DND-41 (cell line): ENCODE data around the gene APBB1IP.

Experiments used
- ATAC-seq: fragments of 200-7000 bp; cut with Tn5 transposase; 3 replicates; pipeline ENCODE4 v1.9.1; 2021; ENCODE audit warnings: low read depth; ENCODE audit not compliant: insufficient read depth
- DNase-seq: peaks from one replicate; pipeline ENCODE4 v3.0.0-alpha.2; 2020
- H2AFZ ChIP-seq: 2 replicates; pipeline ENCODE4 v1.6.0; 2012; ENCODE audit warnings: low read depth, low read length
- H3K27ac ChIP-seq: 2 replicates; pipeline ENCODE4 v1.5.1; 2012; ENCODE audit warnings: low read length, inconsistent platforms
- H3K27me3 ChIP-seq: fragments of 200-600 bp; sonication (generic); 2 replicates; pipeline ENCODE4 v1.6.0; 2012; ENCODE audit warnings: low read length, mild to moderate bottlenecking, inconsistent platforms; ENCODE audit not compliant: insufficient read depth, poor library complexity
- H3K36me3 ChIP-seq: 2 replicates; pipeline ENCODE4 v1.5.1; 2012; ENCODE audit warnings: low read length, inconsistent platforms; ENCODE audit not compliant: insufficient read depth
- H3K4me1 ChIP-seq: 2 replicates; pipeline ENCODE4 v1.5.1; 2012; ENCODE audit warnings: mild to moderate bottlenecking, low read length; ENCODE audit not compliant: insufficient read depth
- H3K4me2 ChIP-seq: 2 replicates; pipeline ENCODE4 v1.6.0; 2012; ENCODE audit warnings: mild to moderate bottlenecking, moderate library complexity, low read length, inconsistent platforms; ENCODE audit not compliant: insufficient read depth
- H3K4me3 ChIP-seq, 2 experiments: fragments of 200-600 bp in 1 of 2; shearing (Covaris generic) in 1 of 2; 2 replicates each; pipeline ENCODE4 v1.5.1; 2012 to 2016; ENCODE audit warnings: inconsistent platforms in 2 of 2, low read length in 2 of 2, mild to moderate bottlenecking in 2 of 2, low read depth in 1 of 2, moderate library complexity in 1 of 2
- H3K79me2 ChIP-seq: 2 replicates; pipeline ENCODE4 v1.6.0; 2012; ENCODE audit warnings: low read length, inconsistent platforms; ENCODE audit not compliant: insufficient read depth
- H3K9ac ChIP-seq: 2 replicates; pipeline ENCODE4 v1.6.0; 2012; ENCODE audit warnings: low read depth, mild to moderate bottlenecking, inconsistent platforms, low read length, moderate library complexity
- H3K9me3 ChIP-seq: 2 replicates; pipeline ENCODE4 v1.5.1; 2012; ENCODE audit warnings: low read length, moderate library complexity, mild to moderate bottlenecking, inconsistent platforms; ENCODE audit not compliant: insufficient read depth, severe bottlenecking
- H4K20me1 ChIP-seq: 2 replicates; pipeline ENCODE4 v1.6.0; 2012; ENCODE audit warnings: low read length; ENCODE audit not compliant: insufficient read depth
- CTCF ChIP-seq: IDR thresholded peaks from 2 replicates; pipeline ENCODE4 v1.5.1; 2012; ENCODE audit warnings: borderline replicate concordance, low read length, moderate library complexity, mild to moderate bottlenecking; ENCODE audit not compliant: poor library complexity, severe bottlenecking; ENCODE audit errors: extremely low read depth
- EZH2 ChIP-seq: IDR thresholded peaks from 3 replicates; pipeline ENCODE4 v1.6.1; 2012; ENCODE audit warnings: borderline replicate concordance, low read depth, mild to moderate bottlenecking, moderate library complexity, low read length, inconsistent platforms; ENCODE audit not compliant: severe bottlenecking

APBB1IP gene

GRCh38 chr10:26449726-26450125 is 11.6 kb downstream of the APBB1IP start:
- no peak for TF ChIP-seq EZH2
- no peak for TF ChIP-seq CTCF
- Histone ChIP-seq H3K36me3 (peaks cover 50% of the 10 kb centered on the region), H3K4me1 (peaks cover 67% of the 10 kb centered on the region), H3K27me3 (no peaks in the 10 kb centered on the region), H3K27ac (peak overlapping the region; percentile 98), H2AFZ (no peak overlapping the region), H3K9me3 (no peaks in the 10 kb centered on the region), H3K4me2 (peak overlapping the region; percentile 54), H3K4me3 (peak overlapping the region in 1 of 2 experiments; percentile 44; a peak in 2 of 4 replicates), H3K79me2 (peaks cover 87% of the 10 kb centered on the region), H3K9ac (peak overlapping the region; percentile 64), H4K20me1 (peaks cover 13% of the 10 kb centered on the region)
- DNase-seq (peak; percentile 48), ATAC-seq (no peak)

- peaks cover 89% of the 10 kb centered on the region for H3K79me2 ChIP-seq
- no peak overlapping the region for H2AFZ ChIP-seq
- no peak overlapping the region for H3K4me2 ChIP-seq
- peaks cover 37% of the 10 kb centered on the region for H3K36me3 ChIP-seq
- peak overlapping the region; percentile 64 for H3K27ac ChIP-seq
- TF ChIP-seq EZH2: no peak
- TF ChIP-seq CTCF: no peak
- peaks cover 15% of the 10 kb centered on the region for H4K20me1 ChIP-seq
- peaks cover 52% of the 10 kb centered on the region for H3K4me1 ChIP-seq
- H3K9me3 ChIP-seq: no peaks in the 10 kb centered on the region
- no peak overlapping the region for H3K4me3 ChIP-seq
- ATAC-seq (no peak), DNase-seq (no peak)
- H3K27me3 ChIP-seq: no peaks in the 10 kb centered on the region
- no peak overlapping the region for H3K9ac ChIP-seq
Observed at GRCh38 chr10:26451903-26452302, 13.8 kb downstream of the APBB1IP start.

GRCh38 chr10:26453850-26454249 is 15.7 kb downstream of the APBB1IP start:
- H3K9ac ChIP-seq: no peak overlapping the region
- DNase-seq (no peak), ATAC-seq (no peak)
- peak overlapping the region; percentile 60 for H3K27ac ChIP-seq
- no peak overlapping the region for H3K4me3 ChIP-seq
- H2AFZ ChIP-seq: no peak overlapping the region
- peaks cover 54% of the 10 kb centered on the region for H3K36me3 ChIP-seq
- H3K4me2 ChIP-seq: no peak overlapping the region
- H3K79me2 ChIP-seq: peaks cover 98% of the 10 kb centered on the region
- H3K4me1 ChIP-seq: peaks cover 35% of the 10 kb centered on the region
- no peaks in the 10 kb centered on the region for H3K9me3 ChIP-seq
- H3K27me3 ChIP-seq: no peaks in the 10 kb centered on the region
- peaks cover 19% of the 10 kb centered on the region for H4K20me1 ChIP-seq
- no peak for TF ChIP-seq EZH2
- TF ChIP-seq CTCF: no peak
